Right lobe of liver (tissue), 6 donors: ENCODE results near the gene AGAP5. TPM values are rescaled to one million over a fixed set of nuclear protein-coding genes. Genes with fewer than 3 reads are reported as not detected.
"Not testable (repeated sequence)": the region's sequence is repeated elsewhere in the genome, so short reads cannot be mapped to it uniquely, and the experiment has no call there.

Experiments
- ATAC-seq, 4 donors: fragments of 200-7000 bp; cut with Tn5 transposase; one replicate each; pipeline ENCODE4 v1.9.1; 2020; ENCODE audit warnings: mild to moderate bottlenecking in 4 of 4, moderate library complexity in 4 of 4
- DNase-seq, 3 donors: peaks; one replicate each; pipeline ENCODE4 v3.0.0-alpha.2; 2020
- H3K27ac ChIP-seq, 3 donors: fragments of 200-600 bp; one replicate each; pipeline ENCODE4 v1.8.0; 2022
- H3K27me3 ChIP-seq, 2 donors: fragments of 200-600 bp; one replicate each; pipeline ENCODE4 v1.8.0; 2022
- H3K36me3 ChIP-seq, 4 donors: fragments of 200-600 bp; sonication (generic) in 1 of 4; one replicate each; pipeline versions ENCODE4 v1.5.1 to v1.8.0; 2017 to 2022; ENCODE audit warnings: control low read depth in 1 of 4
- H3K4me1 ChIP-seq, 4 donors: fragments of 200-600 bp; sonication (generic) in 1 of 4; one replicate each; pipeline versions ENCODE4 v1.5.1 to v1.8.0; 2017 to 2022; ENCODE audit warnings: control low read depth in 1 of 4
- H3K4me3 ChIP-seq, 3 donors: fragments of 200-600 bp; one replicate each; pipeline ENCODE4 v1.8.0; 2022
- H3K9me3 ChIP-seq, 4 donors: fragments of 200-600 bp; sonication (generic) in 1 of 4; one replicate each; pipeline versions ENCODE4 v1.5.1 to v1.8.0; 2017 to 2022; ENCODE audit warnings: control low read depth in 1 of 4
- CTCF ChIP-seq, 4 donors: fragments of 200-600 bp in 3 of 4; fragments of 450-650 bp in 1 of 4; IDR thresholded peaks; one replicate each; pipeline versions ENCODE4 v1.5.1 to v1.8.0; 2016 to 2022; ENCODE audit warnings: antibody characterized with exemption in 4 of 4, mild to moderate bottlenecking in 2 of 4
- POLR2A ChIP-seq: fragments of 450-650 bp; IDR thresholded peaks from one replicate; pipeline ENCODE4 v1.6.1; 2017; ENCODE audit warnings: antibody characterized with exemption, mild to moderate bottlenecking
- WGBS: methylation state at CpG from one replicate; pipeline ENCODE4 v1.1.6; 2018; ENCODE audit warnings: low coverage, low lambda C conversion rate; ENCODE audit not compliant: insufficient coverage; ENCODE audit errors: missing lambda C conversion rate; 5-methylcytosine and 5-hydroxymethylcytosine counted together
- intact Hi-C, 2 donors: fragments of 100-400 bp; cut with DNase I; formaldehyde crosslinking; loops; one replicate each; pipeline versions ENCODE4 v1.11.2 to v1.14.1; 2022
- total RNA-seq, 6 experiments: library from RNA; depleted of rRNA in 2 of 6; stranded (reverse); fragments of >200 nt in 2 of 6; fragmentation: NEBNext Ultra II Directional in 3 of 6; extraction: Animal tissue kit (Norgen Biotek cat#: 25700) in 3 of 6; gene quantifications; one replicate each; pipeline versions ENCODE4 v1.1.0 to v1.2.4, GENCODE V29; 2016 to 2023
- donor health status: DM: no; HTN: yes; CAD: no.
- donor health status: DM: no; HTN: no; CAD: no.
- donor health status: DM: no; HTN: no; CAD: no.
- donor health status: DM: no; HTN: yes; CAD: no.
- donor health status: DM: no; HTN: yes; CAD: no.

AGAP5 gene
- total RNA-seq, 6 experiments from 2014 or later: 2.5 to 6.2 (median 4.5) TPM

GRCh38 chr10:73732931-73733623, 35.2 kb upstream of the AGAP5 start:
- TF ChIP-seq POLR2A: no peak
- no peak for TF ChIP-seq CTCF (IDR thresholded peaks at IDR 0.05)
- intact Hi-C loops: no loop called here
- ATAC-seq (no peak), DNase-seq (no peak)
- Histone ChIP-seq H3K36me3 (peaks cover 0 to 12% (median 0%) of the 10 kb centered on the region in 4 donors), H3K9me3 (no peaks in the 10 kb centered on the region), H3K4me1 (peaks cover 0 to 16% (median 4%) of the 10 kb centered on the region in 4 donors), H3K4me3 (no peak overlapping the region), H3K27me3 (no peaks in the 10 kb centered on the region), H3K27ac (no peak overlapping the region)
- WGBS: 92% methylated on average over 19 of the region's 84 CpGs

- ATAC-seq: no peak
- TF ChIP-seq POLR2A: no peak
- Histone ChIP-seq H3K36me3 (peaks cover 0 to 15% (median 0%) of the 10 kb centered on the region in 4 donors), H3K27me3 (no peaks in the 10 kb centered on the region), H3K9me3 (no peaks in the 10 kb centered on the region), H3K27ac (no peak overlapping the region), H3K4me1 (peaks cover 0 to 16% (median 4%) of the 10 kb centered on the region in 4 donors), H3K4me3 (no peak overlapping the region)
- intact Hi-C loops: no loop called here
- WGBS: 100% methylated on average over 3 of the region's 20 CpGs
- no peak for DNase-seq
These were observed 34.5 kb upstream of the AGAP5 start for GRCh38 chr10:73732426-73732825.

DNA sequence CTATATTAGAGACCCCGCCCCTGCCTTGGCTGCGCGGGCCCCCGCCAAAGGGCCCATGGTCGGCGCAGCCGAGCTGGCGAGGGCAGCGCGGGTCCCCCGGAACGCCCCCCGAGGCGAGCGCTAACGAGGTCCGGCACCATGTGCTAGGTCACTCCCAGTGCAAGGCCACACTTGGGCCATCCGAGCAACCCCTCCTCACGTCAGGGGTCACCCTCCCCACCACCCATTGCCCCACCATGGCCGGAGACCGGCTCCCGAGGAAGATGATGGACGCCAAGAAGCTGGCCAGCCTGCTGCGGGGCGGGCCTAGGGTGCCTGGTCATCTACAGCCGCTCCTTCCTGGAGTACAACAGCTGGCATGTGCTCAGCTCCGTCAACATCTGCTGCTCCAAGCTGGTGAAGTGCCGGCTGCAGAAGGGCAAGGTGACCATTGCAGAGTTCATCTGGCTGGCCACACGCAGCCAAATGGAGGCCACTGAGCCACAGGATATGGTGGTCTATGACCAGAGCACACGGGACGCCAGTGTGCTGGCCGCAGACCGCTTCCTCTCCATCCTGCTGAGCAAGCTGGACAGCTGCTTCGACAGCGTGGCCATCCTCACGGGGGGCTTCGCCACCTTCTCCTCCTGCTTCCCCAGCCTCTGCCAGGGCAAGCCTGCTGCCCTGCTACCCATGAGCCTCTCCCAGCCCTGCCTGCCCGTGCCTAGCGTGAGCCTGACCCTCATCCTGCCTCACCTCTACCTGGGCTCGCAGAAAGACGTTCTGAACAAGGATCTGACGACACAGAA, 33.9 kb upstream of the AGAP5 start:
- Histone ChIP-seq H3K27me3 (no peaks in the 10 kb centered on the region), H3K36me3 (peaks cover 0 to 16% (median 0%) of the 10 kb centered on the region in 4 donors), H3K4me1 (peaks cover 0 to 16% (median 4%) of the 10 kb centered on the region in 4 donors), H3K9me3 (no peaks in the 10 kb centered on the region), H3K27ac (no peak overlapping the region), H3K4me3 (peak overlapping the region in 1 of 3 donors; percentile 97)
- intact Hi-C loops: no loop called here
- DNase-seq: no peak
- no peak for ATAC-seq
- TF ChIP-seq CTCF (IDR thresholded peaks at IDR 0.05) (no peak), POLR2A (no peak)
- 83% methylated on average over 20 of the region's 42 CpGs for WGBS

DNA sequence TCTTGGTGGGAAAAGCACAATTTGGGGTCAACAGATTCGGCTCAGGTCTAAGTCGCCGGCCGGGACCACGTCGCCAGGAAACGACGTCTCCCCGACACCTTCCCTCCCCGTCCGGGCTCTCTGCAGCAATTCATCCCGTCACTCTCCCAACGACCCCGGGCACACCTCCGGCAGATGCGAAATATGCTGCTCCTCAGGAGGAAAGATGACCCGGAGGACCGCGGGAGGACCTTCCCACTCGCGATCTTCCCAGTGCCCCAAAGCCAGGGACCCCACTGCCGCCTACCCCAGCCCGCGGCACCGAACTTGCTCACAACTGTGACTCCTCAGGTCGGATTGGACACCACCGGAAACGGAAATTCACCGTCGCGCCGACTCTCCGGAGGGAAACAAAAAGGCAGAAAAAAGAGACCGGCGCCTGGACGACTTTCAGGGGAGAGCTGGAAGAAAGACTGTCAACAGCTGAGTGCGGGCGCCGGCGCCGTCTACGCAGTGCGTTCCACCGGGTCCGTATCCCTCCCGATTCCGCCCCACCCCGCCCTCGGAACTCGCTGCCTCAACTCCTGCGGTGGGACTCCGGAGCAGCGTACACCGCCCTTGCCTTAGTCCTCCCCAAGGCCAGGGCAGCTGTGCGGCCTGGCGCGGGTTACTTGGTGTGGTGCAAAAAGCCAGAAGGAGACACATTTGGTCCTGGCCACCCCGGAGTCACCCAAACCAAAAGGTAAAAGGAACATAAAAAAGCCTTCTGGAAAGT, 32.4 kb upstream of the AGAP5 start:
- ATAC-seq (peak; percentile 93 to 96 (median 95)), DNase-seq (peak; percentile 88 to 92 (median 92))
- peak overlapping the region; percentile 71 to 83 (median 80) for H3K27ac ChIP-seq
- peaks cover 0 to 31% (median 4%) of the 10 kb centered on the region in 4 donors for H3K36me3 ChIP-seq
- no peaks in the 10 kb centered on the region for H3K9me3 ChIP-seq
- peak overlapping the region; percentile 57 to 97 (median 91) for H3K4me3 ChIP-seq
- peak; percentile 55 for TF ChIP-seq POLR2A
- TF ChIP-seq CTCF (IDR thresholded peaks at IDR 0.05): no peak
- no peaks in the 10 kb centered on the region for H3K27me3 ChIP-seq
- under 1% methylated on average over 36 of the region's 58 CpGs for WGBS
- intact Hi-C loops: no loop called here
- H3K4me1 ChIP-seq: peaks cover 0 to 16% (median 4%) of the 10 kb centered on the region in 4 donors

GRCh38 chr10:73729781-73730152, 31.9 kb upstream of the AGAP5 start:
- H3K27ac ChIP-seq: peak overlapping the region; percentile 71 to 83 (median 80)
- peak in 2 of 4 donors; percentile 4 to 31 for ATAC-seq
- H3K36me3 ChIP-seq: peaks cover 0 to 36% (median 7%) of the 10 kb centered on the region in 4 donors
- H3K9me3 ChIP-seq, H3K27me3 ChIP-seq, DNase-seq, intact Hi-C loops: not testable (repeated sequence)
- 0% methylated on average over 9 of the region's 9 CpGs for WGBS
- H3K4me3 ChIP-seq: peak overlapping the region; percentile 57 to 97 (median 91)
- peaks cover 0 to 16% (median 4%) of the 10 kb centered on the region in 4 donors for H3K4me1 ChIP-seq
